HG02870 (cell line): ENCODE results near the gene HSFX1.

Experiments
- ATAC-seq: cut with Tn5 transposase; IDR thresholded peaks from one replicate; pipeline ENCODE4 v1.9.1; 2021; ENCODE audit warnings: mild to moderate bottlenecking, moderate library complexity; ENCODE audit not compliant: unreplicated experiment

Gene HSFX1

GRCh38 chrX:149803458-149804062, 29.7 kb downstream of the HSFX1 start:
- ATAC-seq: no peak

DNA sequence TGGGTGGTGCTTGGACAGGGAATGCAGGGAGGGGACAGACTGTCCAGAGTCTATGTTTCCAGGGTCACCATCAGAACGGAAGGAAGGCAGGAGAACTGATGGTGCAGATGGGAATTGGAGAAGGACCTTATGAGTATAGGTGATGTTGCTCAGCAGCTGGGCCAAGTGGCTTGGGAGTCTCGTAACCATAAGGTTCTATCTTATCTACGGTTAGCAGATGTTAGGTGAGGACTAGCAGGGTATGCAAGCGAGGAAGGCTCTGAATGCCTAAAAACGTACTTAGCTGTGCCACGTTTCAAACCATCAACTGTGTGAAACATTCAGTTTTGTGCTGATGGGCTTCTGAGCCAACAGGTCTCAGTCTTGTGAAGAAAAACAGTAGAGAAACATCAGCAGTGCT, 30.2 kb downstream of the HSFX1 start:
- ATAC-seq: no peak

DNA sequence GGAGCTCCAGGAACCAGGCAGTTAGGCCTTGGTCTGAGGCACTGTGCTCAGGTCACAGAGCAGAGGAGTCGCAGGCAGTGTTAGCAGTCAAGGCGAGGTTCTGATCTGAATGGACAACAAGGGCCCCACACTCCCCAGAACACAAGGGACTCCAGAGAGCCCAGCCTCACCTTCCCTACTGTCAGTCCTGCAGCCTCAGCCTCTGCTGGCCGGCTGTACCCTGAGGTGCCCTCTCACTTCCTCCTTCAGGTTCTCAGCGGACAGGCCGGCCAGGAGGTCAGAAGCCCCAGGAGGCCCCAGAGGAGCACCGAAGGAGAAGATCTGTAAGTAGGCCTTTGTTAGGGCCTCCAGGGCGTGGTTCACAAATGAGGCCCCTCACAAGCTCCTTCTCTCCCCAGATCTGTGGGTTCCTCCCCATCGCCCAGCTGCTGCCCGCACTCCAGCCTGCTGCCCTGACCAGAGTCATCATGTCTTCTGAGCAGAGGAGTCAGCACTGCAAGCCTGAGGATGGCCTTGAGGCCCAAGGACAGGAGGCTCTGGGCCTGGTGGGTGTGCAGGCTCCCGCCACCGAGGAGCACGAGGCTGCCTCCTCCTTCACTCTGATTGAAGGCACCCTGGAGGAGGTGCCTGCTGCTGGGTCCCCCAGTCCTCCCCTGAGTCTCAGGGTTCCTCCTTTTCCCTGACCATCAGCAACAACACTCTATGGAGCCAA, 34.0 kb downstream of the HSFX1 start:
- no peak for ATAC-seq

- ATAC-seq: no peak
Observed at GRCh38 chrX:149818652-149819051, 44.8 kb downstream of the HSFX1 start.

- no peak for ATAC-seq
Observed at GRCh38 chrX:149819371-149819770, 45.5 kb downstream of the HSFX1 start.

- no peak for ATAC-seq
Observed at GRCh38 chrX:149825424-149825823, 51.6 kb downstream of the HSFX1 start.
